ENCODE measurements around the gene KIF21B. TPM values are rescaled to one million over a fixed set of nuclear protein-coding genes. Genes with fewer than 3 reads are reported as not detected.

Gene KIF21B
- total RNA-seq, 2 donors from 2014 or later: 0.48 to 1.5 TPM

DNA sequence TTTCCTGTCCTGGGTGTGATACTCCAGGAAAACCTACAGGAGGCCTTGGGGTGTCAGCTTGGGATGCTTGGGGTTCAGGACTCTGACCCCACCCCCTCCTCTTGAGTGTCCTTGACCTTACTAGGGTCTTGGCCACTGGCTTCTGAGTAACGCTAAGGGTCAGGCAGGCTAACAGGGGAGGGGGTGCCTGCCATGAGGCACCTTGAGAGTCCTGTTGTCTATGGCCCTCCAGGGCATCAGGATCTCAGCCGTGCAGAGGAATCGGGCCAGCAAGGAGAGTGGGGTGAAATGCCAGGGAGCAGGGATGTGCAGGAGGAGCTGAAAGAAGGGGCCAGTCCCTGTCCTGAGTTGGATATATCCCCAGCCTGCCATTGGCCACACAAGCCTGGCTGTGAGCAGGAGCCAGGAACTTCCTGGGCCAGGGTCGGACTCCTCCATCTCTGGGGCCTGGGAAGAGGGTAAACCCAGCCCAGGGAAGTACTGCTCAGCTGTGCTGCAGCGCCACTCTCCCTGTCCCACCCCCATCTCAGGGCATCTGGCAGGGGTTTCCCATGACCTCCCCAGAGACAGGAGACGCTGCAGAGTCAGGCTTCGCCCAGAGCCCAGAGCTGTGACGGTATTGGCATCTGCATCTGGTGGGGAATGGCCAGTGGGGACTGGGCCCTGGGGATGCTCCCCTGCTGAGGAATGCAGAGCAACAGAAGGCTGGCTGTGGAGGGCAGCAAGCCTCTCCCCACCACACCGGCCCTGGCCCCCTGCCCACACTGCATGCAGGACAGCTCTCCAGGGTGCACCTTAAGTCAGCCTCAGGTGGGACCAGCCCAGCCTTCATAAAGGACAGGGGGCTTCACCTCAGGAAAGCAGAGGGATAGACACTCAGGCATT, 6.3 kb downstream of the KIF21B start:
- H3K36me3 ChIP-seq: no peaks in the 10 kb centered on the region
- H3K4me3 ChIP-seq: no peak overlapping the region
- H3K27me3 ChIP-seq: no peaks in the 10 kb centered on the region
- DNase-seq (ENCODE audit: low spot score): no peak
- TF ChIP-seq, protein P1, sequence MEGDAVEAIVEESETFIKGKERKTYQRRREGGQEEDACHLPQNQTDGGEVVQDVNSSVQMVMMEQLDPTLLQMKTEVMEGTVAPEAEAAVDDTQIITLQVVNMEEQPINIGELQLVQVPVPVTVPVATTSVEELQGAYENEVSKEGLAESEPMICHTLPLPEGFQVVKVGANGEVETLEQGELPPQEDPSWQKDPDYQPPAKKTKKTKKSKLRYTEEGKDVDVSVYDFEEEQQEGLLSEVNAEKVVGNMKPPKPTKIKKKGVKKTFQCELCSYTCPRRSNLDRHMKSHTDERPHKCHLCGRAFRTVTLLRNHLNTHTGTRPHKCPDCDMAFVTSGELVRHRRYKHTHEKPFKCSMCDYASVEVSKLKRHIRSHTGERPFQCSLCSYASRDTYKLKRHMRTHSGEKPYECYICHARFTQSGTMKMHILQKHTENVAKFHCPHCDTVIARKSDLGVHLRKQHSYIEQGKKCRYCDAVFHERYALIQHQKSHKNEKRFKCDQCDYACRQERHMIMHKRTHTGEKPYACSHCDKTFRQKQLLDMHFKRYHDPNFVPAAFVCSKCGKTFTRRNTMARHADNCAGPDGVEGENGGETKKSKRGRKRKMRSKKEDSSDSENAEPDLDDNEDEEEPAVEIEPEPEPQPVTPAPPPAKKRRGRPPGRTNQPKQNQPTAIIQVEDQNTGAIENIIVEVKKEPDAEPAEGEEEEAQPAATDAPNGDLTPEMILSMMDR (IDR thresholded peaks at IDR 0.05): no peak
- H3K27ac ChIP-seq: no peak overlapping the region
- H3K9me3 ChIP-seq: no peaks in the 10 kb centered on the region
- H3K4me1 ChIP-seq: peaks cover 0 to 49% of the 10 kb centered on the region in 2 donors

DNA sequence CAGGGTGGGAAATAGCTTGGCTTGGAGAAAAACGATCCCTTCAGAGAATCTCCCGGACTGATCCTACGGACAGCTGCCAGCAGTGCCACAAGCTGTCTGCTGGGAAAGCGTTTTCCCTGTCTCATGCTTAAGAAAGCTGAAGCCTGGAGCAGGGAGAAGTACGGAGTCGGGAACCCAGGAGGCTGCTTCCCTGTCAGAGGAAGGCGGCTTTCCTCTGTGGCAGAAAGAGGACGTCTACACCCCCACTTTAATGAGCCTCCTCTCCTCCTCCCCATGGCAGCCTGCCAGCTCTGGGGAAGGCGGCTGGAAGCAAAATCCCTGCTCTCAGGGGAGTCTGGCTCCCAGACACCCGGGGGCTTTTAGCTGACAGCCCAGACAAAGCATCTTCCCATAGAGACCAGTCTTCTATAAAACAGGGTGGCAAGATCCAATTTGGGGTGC, 7.3 kb downstream of the KIF21B start:
- DNase-seq (ENCODE audit: low spot score): no peak
- no peak overlapping the region for H3K27ac ChIP-seq

DNA sequence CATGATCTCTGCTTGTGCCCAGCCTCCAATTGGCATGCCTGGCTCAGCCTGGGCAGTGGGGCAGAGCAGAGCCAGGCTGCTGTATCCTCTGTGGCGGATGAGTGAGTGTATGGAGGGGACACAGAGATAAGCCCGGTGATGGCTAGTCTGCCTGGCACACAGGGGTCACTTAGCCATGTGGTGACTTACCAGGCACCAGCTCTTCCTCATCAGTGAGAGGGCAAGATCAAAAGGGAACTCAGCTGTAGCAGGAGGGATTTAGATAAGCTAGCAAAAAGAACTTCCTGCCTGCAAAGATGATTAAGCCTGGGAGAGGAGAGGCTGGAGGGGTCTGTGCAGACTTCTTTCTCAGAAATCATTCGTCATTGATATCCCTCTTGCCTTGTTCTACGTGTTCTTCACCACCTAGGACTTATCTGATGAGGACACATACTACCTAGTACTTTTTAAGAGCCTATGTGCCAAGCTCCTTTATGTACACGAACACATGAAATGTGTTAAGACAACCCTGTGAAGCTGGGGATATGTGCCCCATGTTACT, 7.9 kb downstream of the KIF21B start:
- Histone ChIP-seq H3K4me3 (no peak overlapping the region), H3K27me3 (no peaks in the 10 kb centered on the region), H3K9me3 (no peaks in the 10 kb centered on the region), H3K27ac (no peak overlapping the region), H3K36me3 (no peaks in the 10 kb centered on the region), H3K4me1 (peaks cover 0 to 36% of the 10 kb centered on the region in 2 donors)
- TF ChIP-seq, protein P1 (IDR thresholded peaks at IDR 0.05): no peak
- no peak for DNase-seq (ENCODE audit: low spot score)

More for the DNA sequence above, 7.3 kb downstream of the KIF21B start:
- Histone ChIP-seq H3K27me3 (no peaks in the 10 kb centered on the region), H3K36me3 (no peaks in the 10 kb centered on the region), H3K4me1 (peaks cover 0 to 40% of the 10 kb centered on the region in 2 donors), H3K9me3 (no peaks in the 10 kb centered on the region), H3K4me3 (no peak overlapping the region)
- TF ChIP-seq, protein P1 (IDR thresholded peaks at IDR 0.05): no peak

DNA sequence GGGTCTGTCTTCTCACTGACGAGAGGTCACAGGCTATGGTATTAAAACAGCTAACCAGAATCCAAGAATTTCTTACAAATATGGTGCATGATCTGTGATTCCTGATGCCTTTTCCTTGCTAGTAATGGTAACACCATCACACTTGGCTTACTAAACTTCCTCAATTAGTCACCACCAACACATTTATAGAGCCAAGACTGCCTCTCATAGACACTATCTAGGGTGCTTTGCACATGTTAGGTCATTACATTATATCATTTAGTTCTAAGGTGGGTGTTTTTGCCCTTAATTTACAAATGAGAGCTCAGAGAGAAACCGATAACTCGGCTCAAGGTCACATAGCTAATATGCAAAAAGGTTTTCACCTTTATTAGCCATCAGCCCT, 8.7 kb downstream of the KIF21B start:
- Histone ChIP-seq H3K27ac (no peak overlapping the region), H3K27me3 (no peaks in the 10 kb centered on the region), H3K4me3 (no peak overlapping the region), H3K9me3 (no peaks in the 10 kb centered on the region), H3K36me3 (no peaks in the 10 kb centered on the region), H3K4me1 (peaks cover 0 to 36% of the 10 kb centered on the region in 2 donors)
- DNase-seq (ENCODE audit: low spot score): no peak
- TF ChIP-seq, protein P1 (IDR thresholded peaks at IDR 0.05): no peak

DNA sequence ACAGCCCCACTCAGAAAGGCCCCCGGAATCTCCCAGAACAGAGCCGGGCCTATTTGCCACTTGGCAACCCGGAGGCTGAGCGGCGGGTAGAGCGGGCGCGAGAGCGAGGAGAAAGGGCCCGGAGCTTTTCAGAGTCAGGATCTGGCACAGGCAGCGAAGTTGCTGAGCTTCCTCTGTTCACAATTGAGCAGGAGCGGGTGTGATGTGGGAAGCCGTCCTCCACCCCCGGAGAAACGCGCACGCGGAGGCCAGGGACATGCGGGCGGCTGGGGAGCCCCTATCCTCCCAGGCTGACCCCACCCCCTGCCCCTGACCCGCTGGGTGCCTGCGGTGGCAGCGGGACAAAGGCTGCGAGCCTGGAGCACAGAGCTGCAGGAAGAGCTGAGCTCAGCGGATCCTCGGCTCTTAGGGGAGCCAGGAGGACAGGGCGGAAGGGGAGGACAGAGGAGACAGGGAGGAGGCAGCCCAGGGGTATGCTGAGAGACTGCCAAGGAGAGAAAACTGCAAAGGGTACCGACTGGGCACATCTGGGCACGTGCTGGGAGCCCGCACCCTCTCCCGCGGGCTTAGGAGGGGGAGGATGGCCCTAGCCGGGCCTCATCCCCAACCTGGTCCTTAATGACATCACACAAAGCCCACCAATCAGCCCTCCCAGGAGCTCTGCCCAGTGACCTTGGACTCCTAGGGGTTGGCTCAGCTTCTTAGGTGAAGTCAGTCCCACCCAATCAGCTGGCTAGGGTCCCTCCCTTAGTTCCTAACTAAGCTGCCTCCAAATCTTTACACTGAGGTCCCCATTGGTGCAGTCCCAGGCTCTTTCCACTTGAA, 9.3 kb downstream of the KIF21B start:
- no peak for DNase-seq (ENCODE audit: low spot score)
- H3K4me1 ChIP-seq: peaks cover 0 to 36% of the 10 kb centered on the region in 2 donors
- peak overlapping the region in 1 of 2 donors; percentile 9 for H3K4me3 ChIP-seq

More for the DNA sequence above, 9.3 kb downstream of the KIF21B start:
- Histone ChIP-seq H3K27ac (no peak overlapping the region), H3K36me3 (no peaks in the 10 kb centered on the region), H3K9me3 (no peaks in the 10 kb centered on the region), H3K27me3 (no peaks in the 10 kb centered on the region)
- TF ChIP-seq, protein P1 (IDR thresholded peaks at IDR 0.05): no peak
